Activated naive CD8-positive, alpha-beta T cell (primary cell): ENCODE results near the gene SLC26A9.

Experiments
- H3K27ac Mint-ChIP-seq: one replicate; pipeline ENCODE4 v1.8.0; 2021; ENCODE audit warnings: mixed read lengths
- H3K27me3 Mint-ChIP-seq: one replicate; pipeline ENCODE4 v1.8.0; 2021; ENCODE audit warnings: mixed read lengths
- H3K36me3 Mint-ChIP-seq: one replicate; pipeline ENCODE4 v1.8.0; 2021; ENCODE audit warnings: mixed read lengths
- H3K4me1 Mint-ChIP-seq: one replicate; pipeline ENCODE4 v1.8.0; 2021; ENCODE audit warnings: low read depth, mixed read lengths
- H3K4me3 Mint-ChIP-seq: one replicate; pipeline ENCODE4 v1.8.0; 2021; ENCODE audit warnings: mild to moderate bottlenecking, mixed read lengths
- H3K9me3 Mint-ChIP-seq: one replicate; pipeline ENCODE4 v1.8.0; 2021; ENCODE audit warnings: low read depth, mixed read lengths

SLC26A9 gene

GRCh38 chr1:205977402-205978014 is 34.3 kb upstream of the SLC26A9 start:
- no peaks in the 10 kb centered on the region for H3K4me1 Mint-ChIP-seq
- H3K9me3 Mint-ChIP-seq: no peaks in the 10 kb centered on the region
- peaks cover 2% of the 10 kb centered on the region for H3K27me3 Mint-ChIP-seq
- H3K4me3 Mint-ChIP-seq: no peak overlapping the region
- no peak overlapping the region for H3K27ac Mint-ChIP-seq
- no peaks in the 10 kb centered on the region for H3K36me3 Mint-ChIP-seq

GRCh38 chr1:205976708-205977401 is 33.6 kb upstream of the SLC26A9 start:
- Mint-ChIP-seq H3K36me3 (no peaks in the 10 kb centered on the region), H3K27me3 (peaks cover 2% of the 10 kb centered on the region), H3K27ac (no peak overlapping the region), H3K4me1 (no peaks in the 10 kb centered on the region), H3K4me3 (no peak overlapping the region), H3K9me3 (no peaks in the 10 kb centered on the region)

GRCh38 chr1:205976036-205976435 is 32.8 kb upstream of the SLC26A9 start:
- H3K4me3 Mint-ChIP-seq: no peak overlapping the region
- no peak overlapping the region for H3K27ac Mint-ChIP-seq

GRCh38 chr1:205975387-205975998 is 32.2 kb upstream of the SLC26A9 start:
- H3K4me3 Mint-ChIP-seq: no peak overlapping the region
- no peak overlapping the region for H3K27ac Mint-ChIP-seq
- H3K27me3 Mint-ChIP-seq: peaks cover 2% of the 10 kb centered on the region
- no peaks in the 10 kb centered on the region for H3K36me3 Mint-ChIP-seq
- no peaks in the 10 kb centered on the region for H3K4me1 Mint-ChIP-seq
- no peaks in the 10 kb centered on the region for H3K9me3 Mint-ChIP-seq

More at GRCh38 chr1:205976036-205976435, 32.8 kb upstream of the SLC26A9 start:
- H3K9me3 Mint-ChIP-seq: no peaks in the 10 kb centered on the region
- peaks cover 2% of the 10 kb centered on the region for H3K27me3 Mint-ChIP-seq
- H3K4me1 Mint-ChIP-seq: no peaks in the 10 kb centered on the region
- H3K36me3 Mint-ChIP-seq: no peaks in the 10 kb centered on the region

- Mint-ChIP-seq H3K9me3 (no peaks in the 10 kb centered on the region), H3K4me1 (no peaks in the 10 kb centered on the region), H3K4me3 (no peak overlapping the region), H3K27ac (no peak overlapping the region), H3K36me3 (no peaks in the 10 kb centered on the region), H3K27me3 (peaks cover 2% of the 10 kb centered on the region)
Observed at GRCh38 chr1:205974712-205975111, 31.5 kb upstream of the SLC26A9 start.

- H3K27me3 Mint-ChIP-seq: peaks cover 2% of the 10 kb centered on the region
Observed at GRCh38 chr1:205973377-205974232, 30.3 kb upstream of the SLC26A9 start.

GRCh38 chr1:205972491-205973168 is 29.4 kb upstream of the SLC26A9 start:
- H3K9me3 Mint-ChIP-seq: no peaks in the 10 kb centered on the region
- H3K27ac Mint-ChIP-seq: no peak overlapping the region
- no peak overlapping the region for H3K4me3 Mint-ChIP-seq
- no peaks in the 10 kb centered on the region for H3K4me1 Mint-ChIP-seq
- H3K27me3 Mint-ChIP-seq: peaks cover 2% of the 10 kb centered on the region
- H3K36me3 Mint-ChIP-seq: no peaks in the 10 kb centered on the region

More at GRCh38 chr1:205973377-205974232, 30.3 kb upstream of the SLC26A9 start:
- Mint-ChIP-seq H3K9me3 (no peaks in the 10 kb centered on the region), H3K36me3 (no peaks in the 10 kb centered on the region), H3K27ac (no peak overlapping the region), H3K4me3 (no peak overlapping the region), H3K4me1 (no peaks in the 10 kb centered on the region)

GRCh38 chr1:205972081-205972480 is 28.8 kb upstream of the SLC26A9 start:
- no peaks in the 10 kb centered on the region for H3K4me1 Mint-ChIP-seq
- H3K4me3 Mint-ChIP-seq: no peak overlapping the region
- H3K27me3 Mint-ChIP-seq: no peaks in the 10 kb centered on the region
- H3K36me3 Mint-ChIP-seq: no peaks in the 10 kb centered on the region
- H3K27ac Mint-ChIP-seq: no peak overlapping the region
- H3K9me3 Mint-ChIP-seq: no peaks in the 10 kb centered on the region

- no peaks in the 10 kb centered on the region for H3K27me3 Mint-ChIP-seq
- no peaks in the 10 kb centered on the region for H3K36me3 Mint-ChIP-seq
- no peaks in the 10 kb centered on the region for H3K4me1 Mint-ChIP-seq
- H3K9me3 Mint-ChIP-seq: no peaks in the 10 kb centered on the region
- H3K4me3 Mint-ChIP-seq: no peak overlapping the region
- H3K27ac Mint-ChIP-seq: no peak overlapping the region
Observed at GRCh38 chr1:205971082-205971481, 27.8 kb upstream of the SLC26A9 start.

GRCh38 chr1:205970486-205970885 is 27.2 kb upstream of the SLC26A9 start:
- H3K4me3 Mint-ChIP-seq: no peak overlapping the region
- H3K9me3 Mint-ChIP-seq: no peaks in the 10 kb centered on the region
- no peaks in the 10 kb centered on the region for H3K36me3 Mint-ChIP-seq
- no peak overlapping the region for H3K27ac Mint-ChIP-seq
- H3K4me1 Mint-ChIP-seq: no peaks in the 10 kb centered on the region
- no peaks in the 10 kb centered on the region for H3K27me3 Mint-ChIP-seq

- Mint-ChIP-seq H3K9me3 (no peaks in the 10 kb centered on the region), H3K27ac (no peak overlapping the region), H3K4me1 (no peaks in the 10 kb centered on the region), H3K27me3 (no peaks in the 10 kb centered on the region), H3K4me3 (no peak overlapping the region), H3K36me3 (peaks cover 2% of the 10 kb centered on the region)
Observed at GRCh38 chr1:205969229-205969628, 26.0 kb upstream of the SLC26A9 start.

GRCh38 chr1:205967554-205968335 is 24.5 kb upstream of the SLC26A9 start:
- Mint-ChIP-seq H3K36me3 (peaks cover 2% of the 10 kb centered on the region), H3K27me3 (no peaks in the 10 kb centered on the region), H3K4me3 (no peak overlapping the region), H3K9me3 (no peaks in the 10 kb centered on the region), H3K27ac (no peak overlapping the region), H3K4me1 (no peaks in the 10 kb centered on the region)

- H3K9me3 Mint-ChIP-seq: no peaks in the 10 kb centered on the region
- peaks cover 2% of the 10 kb centered on the region for H3K36me3 Mint-ChIP-seq
- no peak overlapping the region for H3K27ac Mint-ChIP-seq
- H3K4me3 Mint-ChIP-seq: no peak overlapping the region
- H3K4me1 Mint-ChIP-seq: no peaks in the 10 kb centered on the region
- peaks cover 2% of the 10 kb centered on the region for H3K27me3 Mint-ChIP-seq
Observed at GRCh38 chr1:205965036-205965884, 22.0 kb upstream of the SLC26A9 start.
